ENCODE results near the gene ARPP21.

DNA sequence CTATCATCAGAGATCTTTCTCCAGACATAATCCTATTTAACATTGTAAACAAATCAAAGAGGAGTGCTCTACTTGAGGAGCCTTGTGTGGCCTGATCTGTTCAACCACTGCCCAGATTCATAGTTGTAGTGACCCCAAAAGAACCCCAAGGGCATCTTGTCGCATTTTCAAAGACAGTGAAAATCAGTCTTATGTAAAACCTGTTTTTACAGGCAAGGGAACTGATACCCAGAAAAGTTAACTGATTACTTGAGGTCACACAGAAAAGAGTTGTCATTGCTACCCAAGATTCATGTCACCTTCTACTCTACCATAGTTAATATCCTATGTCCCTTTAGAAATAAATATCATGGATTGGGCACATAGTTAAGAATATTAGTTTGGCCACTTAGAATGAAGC lies 40.5 kb upstream of the ARPP21 start:
- TF ChIP-seq, protein P1, sequence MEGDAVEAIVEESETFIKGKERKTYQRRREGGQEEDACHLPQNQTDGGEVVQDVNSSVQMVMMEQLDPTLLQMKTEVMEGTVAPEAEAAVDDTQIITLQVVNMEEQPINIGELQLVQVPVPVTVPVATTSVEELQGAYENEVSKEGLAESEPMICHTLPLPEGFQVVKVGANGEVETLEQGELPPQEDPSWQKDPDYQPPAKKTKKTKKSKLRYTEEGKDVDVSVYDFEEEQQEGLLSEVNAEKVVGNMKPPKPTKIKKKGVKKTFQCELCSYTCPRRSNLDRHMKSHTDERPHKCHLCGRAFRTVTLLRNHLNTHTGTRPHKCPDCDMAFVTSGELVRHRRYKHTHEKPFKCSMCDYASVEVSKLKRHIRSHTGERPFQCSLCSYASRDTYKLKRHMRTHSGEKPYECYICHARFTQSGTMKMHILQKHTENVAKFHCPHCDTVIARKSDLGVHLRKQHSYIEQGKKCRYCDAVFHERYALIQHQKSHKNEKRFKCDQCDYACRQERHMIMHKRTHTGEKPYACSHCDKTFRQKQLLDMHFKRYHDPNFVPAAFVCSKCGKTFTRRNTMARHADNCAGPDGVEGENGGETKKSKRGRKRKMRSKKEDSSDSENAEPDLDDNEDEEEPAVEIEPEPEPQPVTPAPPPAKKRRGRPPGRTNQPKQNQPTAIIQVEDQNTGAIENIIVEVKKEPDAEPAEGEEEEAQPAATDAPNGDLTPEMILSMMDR (IDR thresholded peaks at IDR 0.05; ENCODE audit: extremely low read depth in 1 of 2, insufficient read depth in 1 of 2, low read depth in 1 of 2, low read length in 2 of 2) = no peak
- TF ChIP-seq EZH2 (IDR thresholded peaks at IDR 0.05; ENCODE audit: borderline replicate concordance, low read depth, low read length, severe bottlenecking) (no peak), POLR2AphosphoS5 (IDR thresholded peaks at IDR 0.05; ENCODE audit: insufficient read depth, low read depth, low read length) (no peak), POLR2A (IDR thresholded peaks at IDR 0.05; ENCODE audit: low read depth, low read length) (no peak), MYC (IDR thresholded peaks at IDR 0.05; ENCODE audit: low read depth, low read length) (no peak), GATA2 (IDR thresholded peaks at IDR 0.05; ENCODE audit: insufficient read depth, insufficient read length, low read depth, low read length) (no peak), FOS (IDR thresholded peaks at IDR 0.05; ENCODE audit: borderline replicate concordance, insufficient read depth, low read length) (no peak), JUN (IDR thresholded peaks at IDR 0.05; ENCODE audit: borderline replicate concordance, insufficient read depth, insufficient read length, low read depth) (no peak)
- TF ChIP-seq, protein P2, sequence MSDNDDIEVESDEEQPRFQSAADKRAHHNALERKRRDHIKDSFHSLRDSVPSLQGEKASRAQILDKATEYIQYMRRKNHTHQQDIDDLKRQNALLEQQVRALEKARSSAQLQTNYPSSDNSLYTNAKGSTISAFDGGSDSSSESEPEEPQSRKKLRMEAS (IDR thresholded peaks at IDR 0.05; ENCODE audit: insufficient read depth, insufficient read length) = no peak

Data from endothelial cell of umbilical vein (primary cell).